Kidney (tissue), 14 donors: ENCODE data around the gene ATF3. TPM values are rescaled to one million over a fixed set of nuclear protein-coding genes. Genes with fewer than 3 reads are reported as not detected.
A peak's percentile ranks its signal among the peaks of the same experiment; 100 is the strongest.

Experiments
- DNase-seq, 5 donors: peaks; one replicate each; pipeline ENCODE4 v3.0.0-alpha.2; 2013 to 2020
- FAIRE-seq: peaks from 2 replicates; lab custom pipeline; 2012; peaks lifted over from hg19 to GRCh38; lab: Jason Lieb, UNC
- H3K27ac ChIP-seq, 2 donors: one replicate each; pipeline ENCODE4 v1.7.0; 2013; ENCODE audit warnings: low read depth in 2 of 2, low read length in 2 of 2, inconsistent platforms in 1 of 2
- H3K27me3 ChIP-seq: one replicate; pipeline ENCODE4 v1.7.1; 2013; ENCODE audit warnings: low read length, inconsistent platforms; ENCODE audit not compliant: control insufficient read depth, insufficient read depth
- H3K36me3 ChIP-seq, 3 donors: one replicate each; pipeline versions ENCODE4 v1.7.0 to v1.7.1; 2013; ENCODE audit warnings: low read length in 3 of 3, control low read depth in 1 of 3, inconsistent platforms in 1 of 3; ENCODE audit not compliant: insufficient read depth in 3 of 3, control insufficient read depth in 2 of 3
- H3K4me1 ChIP-seq, 3 donors: one replicate each; pipeline versions ENCODE4 v1.7.0 to v1.7.1; 2013; ENCODE audit warnings: low read length in 3 of 3, inconsistent platforms in 1 of 3, low read depth in 1 of 3; ENCODE audit not compliant: control insufficient read depth in 2 of 3, insufficient read depth in 2 of 3
- H3K4me3 ChIP-seq, 3 donors: one replicate each; pipeline versions ENCODE4 v1.7.0 to v1.8.1; 2013; ENCODE audit warnings: low read length in 3 of 3, control low read depth in 1 of 3, inconsistent platforms in 1 of 3
- H3K9ac ChIP-seq, 3 donors: one replicate each; pipeline versions ENCODE4 v1.7.0 to v1.7.1; 2013; ENCODE audit warnings: low read length in 3 of 3, control low read depth in 1 of 3, inconsistent platforms in 1 of 3
- H3K9me3 ChIP-seq, 3 donors: one replicate each; pipeline versions ENCODE4 v1.7.0 to v1.7.1; 2013; ENCODE audit warnings: low read length in 3 of 3, control low read depth in 1 of 3, inconsistent platforms in 1 of 3; ENCODE audit not compliant: control insufficient read depth in 2 of 3, insufficient read depth in 1 of 3
- intact Hi-C: fragments of 100-400 bp; cut with DNase I; formaldehyde crosslinking; loops from one replicate; pipeline ENCODE4 v1.11.1; 2022
- polyA plus RNA-seq: library from polyadenylated mRNA; stranded (reverse); fragments of 350-450 nt; fragmentation: Illumina TruSeq; extraction: RNeasy Lipid Tissue Mini Kit (QIAGEN cat#74804); gene quantifications from one replicate; pipeline ENCODE4 v1.2.3, GENCODE V29; 2014; ENCODE audit warnings: low read depth, low replicate concordance; ENCODE audit not compliant: insufficient read depth
- total RNA-seq: library from RNA; stranded (reverse); fragmentation: NEBNext Ultra II Directional; extraction: Animal tissue kit (Norgen Biotek cat#: 25700); gene quantifications from one replicate; pipeline ENCODE4 v1.2.1, GENCODE V29; 2021
- TF ChIP-seq, protein P1 (sequence below): IDR thresholded peaks from 3 replicates; pipeline ENCODE4 v1.5.1; 2012; ENCODE audit warnings: mild to moderate bottlenecking, moderate library complexity, borderline replicate concordance; ENCODE audit not compliant: insufficient read depth; ENCODE audit errors: extremely low read depth
- donor health status: control.
- donor health status: control.
- donor health status: control.
- donor health status: control.
- donor health status: control.
- donor health status: DM: yes; HTN: yes; CAD: no.
- donor health status: Normal renal cell carcinoma (clear cell type).

ATF3 gene
- total and polyA plus RNA-seq, 2 donors from 2014 or later, result 12.8 to 14.6 TPM

GRCh38 chr1:212589446-212589845, 19.1 kb upstream of the ATF3 start:
- H3K36me3 ChIP-seq, result no peaks in the 10 kb centered on the region
- DNase-seq, result no peak
- no peak overlapping the region for H3K27ac ChIP-seq
- intact Hi-C loops, result no loop called here
- no peak for FAIRE-seq
- no peak overlapping the region for H3K4me3 ChIP-seq
- H3K27me3 ChIP-seq, result peaks cover 2% of the 10 kb centered on the region
- H3K4me1 ChIP-seq, result no peaks in the 10 kb centered on the region
- no peak overlapping the region for H3K9ac ChIP-seq
- TF ChIP-seq, protein P1, sequence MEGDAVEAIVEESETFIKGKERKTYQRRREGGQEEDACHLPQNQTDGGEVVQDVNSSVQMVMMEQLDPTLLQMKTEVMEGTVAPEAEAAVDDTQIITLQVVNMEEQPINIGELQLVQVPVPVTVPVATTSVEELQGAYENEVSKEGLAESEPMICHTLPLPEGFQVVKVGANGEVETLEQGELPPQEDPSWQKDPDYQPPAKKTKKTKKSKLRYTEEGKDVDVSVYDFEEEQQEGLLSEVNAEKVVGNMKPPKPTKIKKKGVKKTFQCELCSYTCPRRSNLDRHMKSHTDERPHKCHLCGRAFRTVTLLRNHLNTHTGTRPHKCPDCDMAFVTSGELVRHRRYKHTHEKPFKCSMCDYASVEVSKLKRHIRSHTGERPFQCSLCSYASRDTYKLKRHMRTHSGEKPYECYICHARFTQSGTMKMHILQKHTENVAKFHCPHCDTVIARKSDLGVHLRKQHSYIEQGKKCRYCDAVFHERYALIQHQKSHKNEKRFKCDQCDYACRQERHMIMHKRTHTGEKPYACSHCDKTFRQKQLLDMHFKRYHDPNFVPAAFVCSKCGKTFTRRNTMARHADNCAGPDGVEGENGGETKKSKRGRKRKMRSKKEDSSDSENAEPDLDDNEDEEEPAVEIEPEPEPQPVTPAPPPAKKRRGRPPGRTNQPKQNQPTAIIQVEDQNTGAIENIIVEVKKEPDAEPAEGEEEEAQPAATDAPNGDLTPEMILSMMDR, result no peak
- H3K9me3 ChIP-seq, result no peaks in the 10 kb centered on the region

DNA sequence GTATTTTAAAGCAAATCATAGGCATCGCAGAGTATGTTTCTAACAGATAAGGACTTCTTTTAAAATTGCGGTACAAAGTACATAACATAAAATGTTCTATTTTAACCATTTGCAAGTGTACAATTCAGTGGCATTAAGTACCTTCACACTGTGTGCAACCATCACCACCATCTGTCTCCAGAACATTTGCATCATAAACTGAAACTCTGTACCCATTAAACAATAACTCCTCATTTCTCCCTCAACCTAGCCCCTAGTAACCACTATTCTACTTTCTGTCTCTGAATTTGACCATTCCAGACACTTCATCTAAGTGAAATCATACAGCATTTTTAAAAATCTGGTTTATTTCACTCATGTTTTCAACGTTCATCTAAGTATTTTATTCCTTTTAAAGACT, 16.6 kb upstream of the ATF3 start:
- TF ChIP-seq, protein P1, result no peak
- H3K9me3 ChIP-seq, result no peaks in the 10 kb centered on the region

DNA sequence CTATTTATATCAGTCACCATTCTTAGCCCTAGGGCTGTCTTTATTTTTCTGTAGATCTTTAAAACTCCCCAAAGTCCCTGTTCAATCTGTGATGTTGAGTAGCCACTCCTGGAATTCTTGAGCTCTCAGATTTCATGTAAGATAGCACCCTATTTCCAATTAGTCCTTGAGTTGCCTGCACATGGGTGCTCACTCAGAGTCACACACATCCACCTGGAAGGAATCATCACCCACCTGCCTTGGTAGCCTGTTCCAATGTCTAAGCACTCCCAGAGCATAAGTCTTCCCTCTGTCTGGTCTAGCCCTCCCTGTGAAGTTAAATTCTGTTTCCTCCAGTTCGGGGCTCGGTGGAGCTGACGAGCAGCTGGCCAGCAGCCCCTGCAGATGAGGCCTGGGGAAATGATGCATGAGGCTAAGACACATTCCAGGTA, 14.7 kb upstream of the ATF3 start:
- TF ChIP-seq, protein P1, result no peak
- Histone ChIP-seq H3K9ac (no peak overlapping the region), H3K9me3 (no peaks in the 10 kb centered on the region), H3K27me3 (no peaks in the 10 kb centered on the region), H3K4me3 (no peak overlapping the region), H3K36me3 (no peaks in the 10 kb centered on the region), H3K4me1 (no peaks in the 10 kb centered on the region), H3K27ac (no peak overlapping the region)
- no peak for FAIRE-seq
- peak in 3 of 5 donors; percentile 52 to 69 (median 60) for DNase-seq
- intact Hi-C loops, result no loop called here

More for the DNA sequence above, 16.6 kb upstream of the ATF3 start:
- Histone ChIP-seq H3K36me3 (no peaks in the 10 kb centered on the region), H3K4me1 (no peaks in the 10 kb centered on the region), H3K9ac (no peak overlapping the region), H3K4me3 (no peak overlapping the region), H3K27me3 (peaks cover 2% of the 10 kb centered on the region), H3K27ac (no peak overlapping the region)
- no peak for FAIRE-seq
- no peak for DNase-seq
- intact Hi-C loops, result no loop called here

DNA sequence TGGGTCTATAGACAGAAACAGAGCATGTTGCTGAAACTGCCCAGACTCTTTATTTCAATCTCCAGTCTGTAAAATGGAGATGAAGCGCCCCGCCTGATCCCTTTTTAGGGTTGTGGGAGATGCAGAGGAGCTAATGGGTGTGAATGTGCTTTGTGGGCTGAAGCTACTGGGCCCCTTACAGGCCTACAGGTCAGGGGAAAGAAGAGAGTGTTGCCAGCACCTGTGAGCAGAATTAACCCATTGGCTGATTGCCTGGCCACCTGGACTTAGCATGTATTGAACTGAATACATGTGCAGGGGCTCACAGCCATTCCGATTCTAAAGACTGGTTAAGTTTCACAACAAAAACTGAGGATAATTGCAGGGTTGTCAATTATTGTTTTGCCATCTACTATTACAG, 13.9 kb upstream of the ATF3 start:
- DNase-seq (no peak), FAIRE-seq (no peak)
- Histone ChIP-seq H3K9ac (no peak overlapping the region), H3K27me3 (no peaks in the 10 kb centered on the region), H3K4me1 (no peaks in the 10 kb centered on the region), H3K36me3 (no peaks in the 10 kb centered on the region), H3K4me3 (no peak overlapping the region), H3K27ac (no peak overlapping the region), H3K9me3 (no peaks in the 10 kb centered on the region)
- intact Hi-C loops, result no loop called here
- TF ChIP-seq, protein P1, result no peak
